GM13977 (cell line): ENCODE results near the gene SHQ1.

Experiments used
- DNase-seq: peaks from one replicate; pipeline ENCODE4 v3.0.0; 2012; ENCODE audit warnings: low spot score
- CTCF ChIP-seq: IDR thresholded peaks from 2 replicates; pipeline ENCODE4 v1.5.1; 2012; ENCODE audit warnings: mild to moderate bottlenecking, control low read depth; ENCODE audit not compliant: insufficient read depth; ENCODE audit errors: extremely low read depth, missing control alignments
- in situ Hi-C: fragments of 300-500 bp; cut with MboI; formaldehyde crosslinking; loops from one replicate; pipeline ENCODE4 v1.12.0; 2022; ENCODE audit warnings: low sequenced_read_pairs, low pct_unique_long_range_greater_than_20kb, mixed read lengths, inconsistent platforms; ENCODE audit not compliant: unreplicated experiment

Gene SHQ1

GRCh38 chr3:72768936-72769335, 79.3 kb downstream of the SHQ1 start:
- DNase-seq = no peak
- TF ChIP-seq CTCF = no peak
- in situ Hi-C loops = no loop called here

DNA sequence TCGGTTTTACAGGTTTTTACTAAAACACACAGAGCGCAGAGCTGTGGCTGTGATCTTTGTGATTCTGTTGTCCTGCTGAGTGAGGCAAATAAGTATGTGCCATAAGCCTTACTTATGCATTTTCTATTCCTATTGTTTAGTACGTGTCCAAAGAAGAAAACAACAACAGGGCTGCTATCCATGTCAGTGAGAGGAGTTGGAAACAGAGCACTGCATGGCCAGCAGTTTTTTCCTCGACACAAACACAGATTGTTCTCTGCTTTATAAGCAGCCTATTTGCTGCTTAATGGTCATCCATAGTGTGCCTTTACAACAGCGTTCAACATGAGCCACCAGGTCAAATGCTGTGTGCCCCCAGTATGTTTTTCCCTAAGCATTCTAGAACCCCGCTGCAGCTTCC, 79.8 kb downstream of the SHQ1 start:
- no peak for TF ChIP-seq CTCF
- in situ Hi-C loops = no loop called here
- no peak for DNase-seq

DNA sequence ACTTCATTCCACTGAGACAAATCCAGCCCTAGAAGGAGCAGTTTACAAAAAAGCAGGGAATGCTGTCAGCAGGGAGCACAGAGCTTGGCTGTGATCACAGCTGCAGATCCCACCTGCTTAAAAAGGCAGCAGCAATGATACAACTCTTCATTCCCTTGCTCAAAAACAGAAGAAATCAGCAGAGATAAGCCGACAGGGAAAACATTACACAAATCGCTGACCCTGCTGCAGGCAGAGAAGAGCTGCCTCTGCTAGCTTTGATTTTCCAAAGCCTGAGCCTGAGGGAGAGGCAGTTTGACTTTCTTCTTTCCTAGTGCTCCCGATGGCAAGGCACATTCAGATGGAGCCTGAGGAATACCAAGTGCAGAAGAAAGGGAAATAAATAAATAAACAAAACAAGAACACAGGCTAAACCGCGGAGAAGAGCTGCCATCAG, 80.2 kb downstream of the SHQ1 start:
- TF ChIP-seq CTCF = no peak
- no peak for DNase-seq
- in situ Hi-C loops = no loop called here

GRCh38 chr3:72766866-72767265, 81.4 kb downstream of the SHQ1 start:
- in situ Hi-C loops = no loop called here
- no peak for DNase-seq
- no peak for TF ChIP-seq CTCF

DNA sequence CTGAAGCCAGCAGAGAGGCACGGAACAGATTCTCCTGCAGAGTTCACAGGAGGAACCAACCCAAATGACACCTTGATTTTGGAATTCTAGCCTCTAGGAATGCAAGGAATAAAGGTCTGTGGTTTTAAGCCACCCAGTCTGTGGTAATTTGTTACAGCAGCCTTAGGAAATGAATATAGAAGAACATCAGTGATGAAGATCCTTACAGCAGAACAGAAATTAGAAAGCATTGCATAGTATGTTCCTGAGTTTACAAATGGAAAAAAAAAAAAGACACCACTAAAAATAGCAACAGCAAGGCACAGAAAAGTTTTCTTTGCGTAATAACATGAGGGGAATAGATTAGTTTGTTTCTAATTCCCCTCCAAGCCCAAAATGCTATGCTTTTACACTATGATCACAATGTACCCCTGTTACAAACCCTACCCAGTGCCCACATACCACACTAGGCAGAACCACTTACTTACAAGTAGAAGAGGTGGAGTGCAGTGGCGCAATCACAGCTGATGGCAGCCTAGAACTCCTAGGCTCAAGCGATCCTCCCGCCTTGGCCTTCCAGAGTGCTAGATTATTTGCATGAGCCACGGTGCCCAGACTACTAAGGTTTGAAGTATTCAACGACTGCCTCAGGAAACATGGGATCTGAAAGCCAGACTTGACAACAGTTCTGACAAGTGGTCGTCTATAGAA, 84.3 kb downstream of the SHQ1 start:
- TF ChIP-seq CTCF = no peak
- in situ Hi-C loops = no loop called here
- no peak for DNase-seq

GRCh38 chr3:72761410-72761809, 86.8 kb downstream of the SHQ1 start:
- TF ChIP-seq CTCF = no peak
- in situ Hi-C loops = no loop called here
- DNase-seq = no peak
